Effector memory CD8-positive, alpha-beta T cell (primary cell): Measurements from ENCODE around the gene SPATA2L.

Experiments
- ATAC-seq: fragments of 150-1000 bp; cut with Tn5 transposase; replicated peaks from 2 replicates; pipeline ENCODE4 v1.10.0; 2021; ENCODE audit warnings: mild to moderate bottlenecking, moderate library complexity
- DNase-seq, 3 experiments: peaks; one replicate each; pipeline ENCODE4 v3.0.0; 2021
- H3K27ac Mint-ChIP-seq, 2 donors: one replicate each; pipeline ENCODE4 v1.8.0; 2022; ENCODE audit warnings: mild to moderate bottlenecking in 2 of 2, mixed read lengths in 2 of 2, moderate library complexity in 2 of 2
- H3K27me3 Mint-ChIP-seq, 2 donors: one replicate each; pipeline ENCODE4 v1.8.0; 2022; ENCODE audit warnings: mixed read lengths in 2 of 2
- H3K36me3 Mint-ChIP-seq: one replicate; pipeline ENCODE4 v1.8.0; 2022; ENCODE audit warnings: mild to moderate bottlenecking, moderate library complexity, mixed read lengths; ENCODE audit not compliant: insufficient read depth
- H3K4me1 Mint-ChIP-seq, 2 donors: one replicate each; pipeline ENCODE4 v1.8.0; 2022; ENCODE audit warnings: low read depth in 2 of 2, mixed read lengths in 2 of 2
- H3K4me3 Mint-ChIP-seq, 2 donors: one replicate each; pipeline ENCODE4 v1.8.0; 2022; ENCODE audit warnings: mild to moderate bottlenecking in 2 of 2, mixed read lengths in 2 of 2, moderate library complexity in 2 of 2
- H3K9me3 Mint-ChIP-seq, 2 donors: one replicate each; pipeline ENCODE4 v1.8.0; 2022; ENCODE audit warnings: mixed read lengths in 2 of 2

The SPATA2L gene

DNA sequence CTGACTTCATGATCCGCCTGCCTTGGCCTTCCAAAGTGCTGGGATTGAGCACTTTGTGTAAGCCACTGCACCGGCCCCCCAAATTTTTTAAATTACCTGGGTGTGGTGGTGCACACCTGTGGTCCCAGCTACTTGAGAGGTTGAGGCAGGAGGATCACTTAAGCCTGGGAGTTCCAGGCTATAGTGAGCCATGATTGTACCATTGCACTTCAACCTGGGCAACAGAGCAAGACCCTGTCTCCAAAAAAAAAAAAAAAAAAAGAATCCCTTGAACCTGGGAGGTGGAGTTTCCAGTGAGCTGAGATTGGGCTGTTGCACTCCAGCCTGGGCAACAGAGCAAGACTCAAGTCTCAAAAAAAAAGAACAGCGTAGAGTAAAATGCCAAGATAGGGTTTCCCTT is 35.0 kb upstream of the SPATA2L start:
- H3K4me1 Mint-ChIP-seq = peaks cover 36 to 39% of the 10 kb centered on the region in 2 donors
- H3K27ac Mint-ChIP-seq = peak overlapping the region in 1 of 2 donors; percentile 75
- H3K9me3 Mint-ChIP-seq = no peaks in the 10 kb centered on the region
- no peaks in the 10 kb centered on the region for H3K27me3 Mint-ChIP-seq
- H3K4me3 Mint-ChIP-seq = peak overlapping the region; percentile 47 to 55
- DNase-seq (no peak), ATAC-seq (no peak)
- H3K36me3 Mint-ChIP-seq = peaks cover 100% of the 10 kb centered on the region

GRCh38 chr16:89733792-89734191 is 32.3 kb upstream of the SPATA2L start:
- peaks cover 100% of the 10 kb centered on the region for H3K36me3 Mint-ChIP-seq
- no peak overlapping the region for H3K4me3 Mint-ChIP-seq
- no peak overlapping the region for H3K27ac Mint-ChIP-seq
- no peaks in the 10 kb centered on the region for H3K9me3 Mint-ChIP-seq
- ATAC-seq = no peak
- no peak for DNase-seq
- H3K27me3 Mint-ChIP-seq = no peaks in the 10 kb centered on the region
- H3K4me1 Mint-ChIP-seq = peaks cover 32 to 44% of the 10 kb centered on the region in 2 donors

DNA sequence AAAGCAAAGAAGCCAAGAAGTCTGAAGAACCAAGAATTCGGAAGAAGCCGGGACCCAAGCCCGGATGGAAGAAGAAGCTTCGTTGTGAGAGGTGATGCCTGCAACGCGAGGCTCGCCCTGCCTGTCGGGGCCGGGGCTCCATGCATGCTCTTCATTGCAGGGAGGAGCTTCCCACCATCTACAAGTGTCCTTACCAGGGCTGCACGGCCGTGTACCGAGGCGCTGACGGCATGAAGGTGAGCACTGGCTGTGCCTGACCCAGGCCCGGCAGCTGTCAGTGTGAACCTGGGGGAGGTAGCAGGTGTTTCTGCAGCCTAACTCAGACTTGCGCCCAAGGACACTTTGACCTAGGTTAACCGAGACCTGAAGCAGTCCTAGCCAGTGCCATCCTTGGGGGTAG is 31.8 kb upstream of the SPATA2L start:
- Mint-ChIP-seq H3K27ac (peak overlapping the region; percentile 38 to 82), H3K36me3 (peaks cover 100% of the 10 kb centered on the region), H3K4me1 (peaks cover 32 to 42% of the 10 kb centered on the region in 2 donors), H3K4me3 (no peak overlapping the region), H3K9me3 (no peaks in the 10 kb centered on the region), H3K27me3 (no peaks in the 10 kb centered on the region)
- ATAC-seq (no peak), DNase-seq (no peak)

- ATAC-seq (no peak), DNase-seq (no peak)
- Mint-ChIP-seq H3K27me3 (no peaks in the 10 kb centered on the region), H3K9me3 (no peaks in the 10 kb centered on the region), H3K27ac (peak overlapping the region; percentile 77 to 82), H3K4me3 (no peak overlapping the region), H3K36me3 (peaks cover 100% of the 10 kb centered on the region), H3K4me1 (peaks cover 30 to 41% of the 10 kb centered on the region in 2 donors)
Measured at GRCh38 chr16:89732918-89733242, 31.4 kb upstream of the SPATA2L start.

DNA sequence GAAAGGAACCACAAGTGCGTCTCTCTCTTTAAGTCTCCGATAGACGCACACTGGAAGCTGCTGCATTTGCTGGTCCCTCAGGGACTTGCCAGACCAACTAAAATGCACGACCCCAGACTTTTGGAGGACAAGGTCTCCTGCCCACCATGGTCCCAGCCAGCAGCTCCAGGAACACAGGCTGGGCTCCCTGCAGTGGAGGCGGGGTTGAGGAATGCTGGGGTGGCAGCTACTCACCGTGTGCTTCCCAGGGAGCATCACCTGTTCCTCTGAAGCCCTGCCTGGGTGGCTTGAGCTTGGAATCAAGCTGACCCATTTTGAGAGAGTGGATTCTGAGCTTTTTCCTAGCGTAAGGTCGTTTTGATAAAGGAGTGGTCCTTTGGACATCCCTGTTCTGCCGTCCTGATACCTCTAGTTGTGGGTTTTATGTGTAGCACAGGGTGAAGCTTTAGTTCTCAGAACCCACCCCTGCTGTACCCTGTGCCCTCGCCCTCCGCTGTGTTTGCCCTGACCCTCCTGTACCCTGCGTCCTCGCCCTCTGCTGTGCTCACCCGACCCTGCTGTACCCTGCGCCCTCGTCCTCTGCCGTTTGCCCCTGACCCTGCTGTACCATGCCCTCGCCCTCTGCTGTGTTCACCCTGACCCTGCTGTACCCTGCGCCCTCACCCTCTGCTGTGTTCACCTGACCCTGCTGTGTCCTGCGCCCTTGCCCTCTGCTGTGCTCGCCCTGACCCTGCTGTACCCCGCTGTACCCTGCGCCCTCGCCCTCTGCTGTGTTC is 30.8 kb upstream of the SPATA2L start:
- Mint-ChIP-seq H3K36me3 (peaks cover 100% of the 10 kb centered on the region), H3K4me1 (peaks cover 28 to 41% of the 10 kb centered on the region in 2 donors), H3K9me3 (no peaks in the 10 kb centered on the region), H3K27me3 (no peaks in the 10 kb centered on the region), H3K4me3 (no peak overlapping the region), H3K27ac (peak overlapping the region; percentile 82 to 90)
- ATAC-seq (no peak), DNase-seq (no peak)

DNA sequence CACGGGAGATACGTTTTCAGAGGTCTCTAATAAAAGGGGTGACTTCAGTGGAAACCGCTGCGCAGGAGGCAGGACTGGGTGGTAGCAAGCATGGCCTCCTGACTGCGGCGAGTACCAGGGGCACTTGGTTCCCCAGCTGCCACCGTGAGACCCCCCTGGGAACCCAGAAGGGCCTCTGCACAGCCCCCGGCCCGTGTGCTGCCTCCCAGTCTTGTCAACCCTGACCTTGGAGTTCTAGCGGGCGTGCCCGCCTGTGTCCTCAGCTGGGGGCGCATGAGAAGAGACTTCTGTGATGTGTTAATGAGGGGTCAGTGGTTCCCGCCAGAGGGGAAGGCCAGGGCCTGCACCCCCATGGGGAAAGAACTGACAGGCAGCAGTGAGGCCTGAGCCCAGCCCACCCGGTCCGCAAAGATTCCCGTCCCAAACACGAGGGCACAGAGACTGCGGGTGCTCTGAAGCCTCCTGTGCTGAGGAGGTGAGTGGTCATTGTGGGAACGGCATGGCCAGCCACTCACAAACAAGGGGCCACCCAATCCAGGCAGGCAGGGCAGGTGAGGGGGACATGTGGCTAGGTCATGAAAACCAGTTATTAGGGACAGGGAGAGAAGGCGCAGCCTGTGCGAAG is 29.2 kb upstream of the SPATA2L start:
- DNase-seq = no peak
- no peaks in the 10 kb centered on the region for H3K9me3 Mint-ChIP-seq
- peaks cover 100% of the 10 kb centered on the region for H3K36me3 Mint-ChIP-seq
- H3K4me1 Mint-ChIP-seq = peaks cover 25 to 44% of the 10 kb centered on the region in 2 donors
- no peak for ATAC-seq
- H3K27me3 Mint-ChIP-seq = no peaks in the 10 kb centered on the region
- peak overlapping the region in 1 of 2 donors; percentile 77 for H3K27ac Mint-ChIP-seq
- H3K4me3 Mint-ChIP-seq = peak overlapping the region in 1 of 2 donors; percentile 19

DNA sequence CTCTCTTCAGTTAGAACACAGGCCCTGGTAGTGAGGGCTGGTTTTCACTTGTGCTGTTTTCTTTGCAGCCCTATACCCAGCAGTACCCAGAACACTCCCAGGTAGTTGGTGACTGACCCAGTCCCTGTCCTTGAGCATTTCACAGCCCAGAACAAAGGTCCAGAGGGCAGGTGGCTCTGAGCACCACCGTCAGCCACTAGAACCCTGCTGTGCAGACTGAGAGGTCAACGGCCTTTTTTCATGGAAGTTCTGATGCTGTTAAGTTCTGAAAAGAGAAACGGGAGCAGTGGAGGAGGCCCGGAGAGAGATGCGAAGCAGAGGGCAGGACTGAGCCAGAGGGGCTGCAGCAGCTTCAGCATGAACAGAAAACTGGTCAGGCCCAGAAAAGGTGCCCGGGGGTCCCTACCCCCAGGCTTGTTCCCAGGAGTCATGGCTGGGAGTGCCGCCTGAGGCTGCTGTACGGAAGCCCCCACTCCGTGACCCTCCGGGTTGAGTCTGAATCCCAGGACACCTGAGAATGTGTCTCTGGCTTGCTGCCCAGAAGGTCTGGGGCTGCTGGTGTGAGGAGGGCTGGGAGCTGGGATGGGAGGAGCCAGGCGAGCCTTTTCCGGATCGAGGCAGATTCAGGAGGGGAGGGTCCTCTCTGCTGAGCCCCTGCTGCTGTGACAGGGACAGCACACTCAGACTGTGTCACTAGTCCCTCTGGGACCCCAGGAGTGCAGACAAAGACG is 28.5 kb upstream of the SPATA2L start:
- ATAC-seq (no peak), DNase-seq (no peak)
- Mint-ChIP-seq H3K9me3 (no peaks in the 10 kb centered on the region), H3K36me3 (peaks cover 99% of the 10 kb centered on the region), H3K4me1 (peaks cover 24 to 43% of the 10 kb centered on the region in 2 donors), H3K27me3 (no peaks in the 10 kb centered on the region), H3K4me3 (peak overlapping the region in 1 of 2 donors; percentile 19), H3K27ac (peak overlapping the region in 1 of 2 donors; percentile 77)

GRCh38 chr16:89729293-89729692 is 27.8 kb upstream of the SPATA2L start:
- peaks cover 99% of the 10 kb centered on the region for H3K36me3 Mint-ChIP-seq
- H3K27ac Mint-ChIP-seq = peak overlapping the region in 1 of 2 donors; percentile 77
- no peaks in the 10 kb centered on the region for H3K9me3 Mint-ChIP-seq
- peaks cover 24 to 36% of the 10 kb centered on the region in 2 donors for H3K4me1 Mint-ChIP-seq
- DNase-seq = no peak
- H3K27me3 Mint-ChIP-seq = no peaks in the 10 kb centered on the region
- ATAC-seq = no peak
- no peak overlapping the region for H3K4me3 Mint-ChIP-seq

DNA sequence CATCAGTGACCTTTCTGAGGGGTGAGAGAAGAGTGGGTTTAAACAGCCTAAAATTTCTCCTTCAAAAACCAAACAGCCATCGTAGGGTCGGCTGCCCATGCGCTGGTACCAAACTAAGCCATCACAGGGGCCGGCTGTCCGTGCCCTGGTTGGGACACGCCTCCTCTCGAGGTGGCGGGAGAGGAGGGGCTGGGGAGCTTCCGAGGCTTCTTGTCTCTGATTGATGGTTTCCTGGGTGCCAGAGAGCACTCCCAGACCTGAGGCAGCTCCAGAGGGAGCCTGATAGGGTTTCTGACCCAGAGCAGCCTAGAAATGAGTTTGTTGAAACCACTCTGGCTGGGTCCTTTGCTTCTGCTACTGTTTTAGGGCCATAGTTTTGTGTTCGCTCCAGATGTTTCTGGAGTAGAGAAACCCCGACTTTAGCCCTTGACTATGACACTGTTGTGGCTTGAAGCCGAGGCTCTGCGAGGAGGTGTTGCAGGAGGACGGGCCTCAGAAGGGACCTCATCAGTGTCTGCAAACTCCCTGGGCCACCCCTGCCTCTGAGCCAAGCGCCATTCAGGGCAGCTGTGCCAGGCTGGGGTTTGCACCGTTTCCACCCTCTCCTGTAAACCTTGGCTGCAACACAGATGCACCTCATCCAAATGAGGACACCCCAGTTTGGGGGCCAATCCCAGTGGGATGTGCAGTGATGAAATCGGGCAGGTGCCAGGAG is 26.1 kb upstream of the SPATA2L start:
- Mint-ChIP-seq H3K36me3 (peaks cover 99% of the 10 kb centered on the region), H3K9me3 (no peaks in the 10 kb centered on the region), H3K4me3 (peak overlapping the region; percentile 62 to 69), H3K27ac (peak overlapping the region; percentile 77 to 85), H3K4me1 (peaks cover 35 to 41% of the 10 kb centered on the region in 2 donors), H3K27me3 (no peaks in the 10 kb centered on the region)
- ATAC-seq = peak; percentile 7
- peak in 1 of 3 experiments; percentile 21 for DNase-seq

- peak overlapping the region; percentile 87 to 93 for H3K4me3 Mint-ChIP-seq
- peak; percentile 88 to 89 (median 89) for DNase-seq
- peak overlapping the region; percentile 96 to 98 for H3K27ac Mint-ChIP-seq
- H3K36me3 Mint-ChIP-seq = peaks cover 83% of the 10 kb centered on the region
- H3K27me3 Mint-ChIP-seq = no peaks in the 10 kb centered on the region
- peaks cover 28 to 35% of the 10 kb centered on the region in 2 donors for H3K4me1 Mint-ChIP-seq
- peak; percentile 61 for ATAC-seq
- H3K9me3 Mint-ChIP-seq = no peaks in the 10 kb centered on the region
Measured at GRCh38 chr16:89723279-89724250, 22.1 kb upstream of the SPATA2L start.

DNA sequence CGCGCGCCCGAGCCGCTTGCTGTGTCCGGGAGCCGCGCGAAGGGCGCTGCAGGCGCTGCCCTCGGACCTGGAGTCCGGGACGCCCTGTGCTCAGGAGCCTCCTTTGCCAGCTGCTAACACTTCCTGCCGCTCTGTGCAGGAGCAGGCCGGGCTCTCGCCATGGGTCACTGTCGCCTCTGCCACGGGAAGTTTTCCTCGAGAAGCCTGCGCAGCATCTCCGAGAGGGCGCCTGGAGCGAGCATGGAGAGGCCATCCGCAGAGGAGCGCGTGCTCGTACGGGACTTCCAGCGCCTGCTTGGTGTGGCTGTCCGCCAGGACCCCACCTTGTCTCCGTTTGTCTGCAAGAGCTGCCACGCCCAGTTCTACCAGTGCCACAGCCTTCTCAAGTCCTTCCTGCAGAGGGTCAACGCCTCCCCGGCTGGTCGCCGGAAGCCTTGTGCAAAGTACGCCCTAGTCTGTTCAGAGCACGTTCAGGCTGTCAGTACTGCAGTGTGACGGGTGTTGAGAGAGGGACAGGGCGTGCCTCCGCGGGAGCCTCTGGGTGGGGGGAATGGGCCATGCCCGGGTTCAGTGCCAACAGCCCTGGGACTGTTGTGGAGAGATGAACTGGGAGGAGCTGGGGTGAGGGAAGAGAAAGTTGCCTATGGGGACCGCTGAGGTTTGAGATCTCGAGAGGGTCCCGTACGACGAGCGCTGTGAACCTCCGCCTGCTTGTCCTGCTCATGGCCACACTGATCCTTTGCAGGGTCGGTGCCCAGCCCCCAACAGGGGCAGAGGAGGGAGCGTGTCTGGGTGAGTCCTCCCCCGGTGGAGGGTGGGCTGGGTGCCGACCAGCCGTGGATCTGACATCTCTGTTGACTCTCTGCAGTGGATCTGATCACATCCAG is 21.1 kb upstream of the SPATA2L start:
- Mint-ChIP-seq H3K9me3 (no peaks in the 10 kb centered on the region), H3K27ac (peak overlapping the region; percentile 96 to 98), H3K27me3 (no peaks in the 10 kb centered on the region), H3K4me3 (peak overlapping the region; percentile 87 to 93), H3K4me1 (peaks cover 24 to 36% of the 10 kb centered on the region in 2 donors), H3K36me3 (peaks cover 80% of the 10 kb centered on the region)
- ATAC-seq (peak; percentile 44), DNase-seq (peak; percentile 75)
